ENCODE results near the gene SLC1A2.
A peak's percentile ranks its signal among the peaks of the same experiment; 100 is the strongest.

Gene SLC1A2

GRCh38 chr11:35347921-35348331, 71.4 kb downstream of the SLC1A2 start:
- DNase-seq = no peak

- no peak for DNase-seq
Observed at GRCh38 chr11:35347173-35347878, 72.0 kb downstream of the SLC1A2 start.

GRCh38 chr11:35346472-35347156, 72.7 kb downstream of the SLC1A2 start:
- DNase-seq = no peak

GRCh38 chr11:35344681-35345574, 74.4 kb downstream of the SLC1A2 start:
- DNase-seq = peak in 1 of 2 donors; percentile 65

GRCh38 chr11:35343033-35343598, 76.2 kb downstream of the SLC1A2 start:
- DNase-seq = peak; percentile 50 to 79

- no peak for DNase-seq
Observed at GRCh38 chr11:35340715-35341114, 78.6 kb downstream of the SLC1A2 start.

- DNase-seq = no peak
Observed at GRCh38 chr11:35340071-35340470, 79.3 kb downstream of the SLC1A2 start.

GRCh38 chr11:35338921-35339320, 80.4 kb downstream of the SLC1A2 start:
- no peak for DNase-seq

- no peak for DNase-seq
Observed at GRCh38 chr11:35337914-35338305, 81.4 kb downstream of the SLC1A2 start.

GRCh38 chr11:35337136-35337913, 82.0 kb downstream of the SLC1A2 start:
- peak in 1 of 2 donors; percentile 30 for DNase-seq

- no peak for DNase-seq
Observed at GRCh38 chr11:35336726-35337125, 82.6 kb downstream of the SLC1A2 start.

- no peak for DNase-seq
Observed at GRCh38 chr11:35335226-35335625, 84.1 kb downstream of the SLC1A2 start.

GRCh38 chr11:35334385-35335090, 84.8 kb downstream of the SLC1A2 start:
- DNase-seq = peak; percentile 35 to 53

- no peak for DNase-seq
Observed at GRCh38 chr11:35332524-35332923, 86.8 kb downstream of the SLC1A2 start.

GRCh38 chr11:35330931-35331330, 88.4 kb downstream of the SLC1A2 start:
- peak; percentile 63 to 72 for DNase-seq

GRCh38 chr11:35330156-35330889, 89.0 kb downstream of the SLC1A2 start:
- DNase-seq = no peak

- no peak for DNase-seq
Observed at GRCh38 chr11:35327829-35328228, 91.5 kb downstream of the SLC1A2 start.

- DNase-seq = no peak
Observed at GRCh38 chr11:35326266-35326879, 93.0 kb downstream of the SLC1A2 start.

GRCh38 chr11:35324981-35325380, 94.4 kb downstream of the SLC1A2 start:
- no peak for DNase-seq

GRCh38 chr11:35324183-35324886, 95.0 kb downstream of the SLC1A2 start:
- no peak for DNase-seq
